GM19023 (cell line): ENCODE results near the gene METTL17.
A peak's percentile ranks its signal among the peaks of the same experiment; 100 is the strongest.
"Not testable (repeated sequence)": the region's sequence is repeated elsewhere in the genome, so short reads cannot be mapped to it uniquely, and the experiment has no call there.

Experiments used
- ATAC-seq: cut with Tn5 transposase; IDR thresholded peaks from one replicate; pipeline ENCODE4 v1.9.1; 2021; ENCODE audit warnings: mild to moderate bottlenecking, moderate library complexity; ENCODE audit not compliant: unreplicated experiment

Gene METTL17

GRCh38 chr14:20989471-20989786, 351 bp upstream of the METTL17 start:
- ATAC-seq: no peak

DNA sequence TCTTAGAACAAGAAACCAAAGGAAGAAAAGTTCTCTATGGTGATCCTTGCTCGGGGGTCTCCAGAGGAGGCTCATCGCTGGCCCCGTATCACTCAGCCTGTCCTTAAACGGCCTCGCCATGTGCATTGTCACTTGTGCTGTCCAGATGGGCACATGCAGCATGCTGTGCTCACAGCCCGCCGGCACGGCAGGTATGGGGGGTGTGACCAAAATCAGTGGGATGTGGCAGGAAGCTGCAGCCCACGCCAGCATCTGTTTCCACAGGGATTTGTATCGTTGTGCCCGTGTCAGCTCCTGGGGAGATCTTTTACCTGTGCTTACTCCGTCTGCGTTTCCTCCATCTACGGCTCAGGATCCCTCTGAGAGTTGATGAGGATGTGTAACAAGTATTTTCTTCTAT, 6.7 kb downstream of the METTL17 start:
- ATAC-seq: no peak

DNA sequence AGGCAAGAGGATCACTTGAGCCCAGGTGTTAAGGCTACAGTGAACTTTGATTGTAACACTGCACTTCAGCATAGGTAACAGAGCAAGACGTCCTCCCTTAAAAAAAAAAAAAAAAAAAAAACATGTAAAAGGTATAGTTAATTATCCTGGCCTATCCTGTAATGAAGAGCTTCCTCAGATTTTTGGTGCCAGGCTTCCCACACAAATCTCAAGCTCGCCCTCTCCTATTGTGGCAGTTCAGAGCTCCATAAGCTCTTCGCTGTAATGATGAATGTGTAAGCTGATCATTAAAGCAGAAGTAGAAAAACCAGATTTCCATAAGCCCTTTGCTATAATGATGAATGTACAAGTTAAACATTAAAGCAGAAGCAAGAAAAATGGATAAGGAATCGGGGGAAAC, 7.3 kb downstream of the METTL17 start:
- no peak for ATAC-seq

DNA sequence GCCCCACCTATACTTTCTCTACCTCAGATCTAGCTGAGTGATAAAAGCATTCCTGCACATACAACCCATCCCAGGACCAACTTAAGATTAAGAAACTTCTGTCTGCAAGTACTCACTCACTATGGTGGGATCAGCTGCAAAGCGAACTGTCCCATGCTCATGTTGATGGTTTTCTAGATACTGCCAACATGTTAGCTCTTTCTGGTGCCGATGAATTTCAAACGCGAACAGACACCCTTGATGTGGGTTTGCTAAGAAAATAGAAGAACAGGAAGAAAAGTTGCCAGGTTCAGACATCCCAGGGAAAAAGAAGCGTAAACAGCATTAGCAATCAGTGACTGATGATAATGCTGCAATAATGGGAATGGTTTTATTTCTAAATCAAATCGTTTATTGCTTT, 7.8 kb downstream of the METTL17 start:
- ATAC-seq: no peak

- no peak for ATAC-seq
Measured at GRCh38 chr14:20998139-20998538, 8.4 kb downstream of the METTL17 start.

- no peak for ATAC-seq
Measured at GRCh38 chr14:20998674-20999366, 9.0 kb downstream of the METTL17 start, which contains the start of gene SLC39A2. SLC39A2 (plus strand) TSS chr14:20999293; CDS start chr14:20999447, 154 bp downstream.

DNA sequence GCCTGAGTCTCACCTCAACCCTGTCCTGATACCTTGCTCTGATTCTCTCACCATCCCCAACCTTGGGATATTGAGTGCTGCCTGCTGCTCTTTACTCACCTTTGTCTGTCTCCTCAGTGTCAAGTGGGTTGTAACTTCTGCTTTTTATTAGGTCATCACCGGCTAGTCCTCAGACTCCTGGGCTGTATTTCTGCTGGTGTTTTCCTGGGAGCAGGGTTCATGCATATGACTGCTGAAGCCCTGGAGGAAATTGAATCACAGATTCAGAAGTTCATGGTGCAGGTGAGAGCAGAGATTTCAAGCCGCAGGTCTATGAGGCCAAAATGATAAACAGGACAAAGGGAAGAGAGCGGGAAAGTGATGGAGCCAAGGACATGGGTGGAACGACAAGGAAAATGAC, 9.8 kb downstream of the METTL17 start:
- ATAC-seq: no peak

DNA sequence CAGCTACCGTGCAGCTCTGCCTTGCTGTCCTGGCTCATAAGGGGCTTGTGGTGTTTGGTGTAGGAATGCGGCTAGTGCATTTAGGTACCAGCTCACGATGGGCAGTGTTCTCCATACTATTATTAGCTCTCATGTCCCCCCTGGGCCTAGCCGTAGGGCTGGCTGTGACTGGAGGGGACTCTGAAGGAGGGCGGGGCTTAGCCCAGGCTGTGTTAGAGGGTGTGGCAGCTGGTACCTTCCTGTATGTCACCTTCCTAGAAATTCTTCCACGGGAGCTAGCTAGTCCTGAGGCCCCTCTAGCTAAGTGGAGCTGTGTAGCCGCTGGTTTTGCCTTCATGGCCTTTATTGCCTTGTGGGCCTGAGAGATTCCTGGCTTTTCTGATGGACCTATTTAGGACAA, 11.4 kb downstream of the METTL17 start:
- ATAC-seq: no peak

GRCh38 chr14:21003788-21004346, 14.1 kb downstream of the METTL17 start:
- no peak for ATAC-seq

DNA sequence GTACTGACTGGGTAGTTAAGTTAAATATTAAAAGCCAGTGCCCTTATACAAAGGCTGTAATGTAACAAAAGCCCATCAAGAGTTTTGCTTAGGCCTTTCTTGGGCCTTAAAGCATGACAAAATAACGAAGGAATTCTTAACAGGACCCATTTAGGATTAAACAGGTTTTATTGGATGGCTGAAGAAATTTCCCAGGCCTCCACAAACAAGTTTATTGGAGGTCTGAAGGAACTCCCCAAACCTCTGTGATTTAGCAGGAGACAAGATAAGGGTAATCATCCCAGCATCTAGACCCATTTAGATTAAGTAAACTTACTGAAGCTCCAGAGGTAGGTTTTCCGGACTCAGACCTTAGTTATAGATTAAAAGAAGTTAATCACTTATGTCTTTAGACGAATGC, 19.9 kb downstream of the METTL17 start:
- not testable (repeated sequence) for ATAC-seq

DNA sequence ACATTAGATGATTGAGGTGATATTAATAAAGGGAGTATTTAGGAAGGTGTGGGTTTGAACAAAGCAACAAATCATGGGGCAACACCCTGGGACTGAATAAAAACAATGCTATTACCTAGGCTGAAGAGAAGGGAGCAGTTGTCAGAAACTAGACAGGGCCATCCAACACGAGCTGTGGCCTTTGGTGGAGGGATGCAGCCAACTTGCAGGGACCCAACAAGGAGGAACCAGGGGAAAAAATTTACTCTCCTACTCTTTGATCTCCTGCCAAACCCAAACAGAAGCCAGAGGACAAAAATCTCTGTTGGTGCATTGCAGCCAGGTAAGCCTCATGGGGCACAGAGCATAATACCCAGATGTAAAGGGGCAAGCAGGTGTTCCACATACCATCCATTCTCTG, 21.4 kb downstream of the METTL17 start:
- ATAC-seq: no peak

DNA sequence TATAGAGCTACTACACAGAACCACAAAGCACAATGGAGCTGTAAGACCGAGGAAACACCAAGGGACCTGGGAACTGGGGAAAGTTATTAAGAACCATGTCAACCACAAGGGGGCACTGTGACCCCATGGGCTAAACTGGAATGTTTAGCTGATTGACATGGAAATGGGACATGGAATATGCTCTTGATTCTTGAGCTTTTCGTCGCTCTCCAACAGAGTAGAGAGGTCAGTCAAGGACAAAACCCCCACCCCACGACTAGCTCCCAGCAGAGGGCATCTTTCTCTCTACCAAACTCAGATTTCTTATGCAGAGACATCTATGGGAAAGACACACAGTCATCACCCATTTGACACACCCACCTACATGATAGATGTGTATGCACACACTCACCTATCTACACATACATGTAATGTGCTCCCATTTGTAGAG, 25.0 kb downstream of the METTL17 start:
- ATAC-seq: peak; percentile 66

DNA sequence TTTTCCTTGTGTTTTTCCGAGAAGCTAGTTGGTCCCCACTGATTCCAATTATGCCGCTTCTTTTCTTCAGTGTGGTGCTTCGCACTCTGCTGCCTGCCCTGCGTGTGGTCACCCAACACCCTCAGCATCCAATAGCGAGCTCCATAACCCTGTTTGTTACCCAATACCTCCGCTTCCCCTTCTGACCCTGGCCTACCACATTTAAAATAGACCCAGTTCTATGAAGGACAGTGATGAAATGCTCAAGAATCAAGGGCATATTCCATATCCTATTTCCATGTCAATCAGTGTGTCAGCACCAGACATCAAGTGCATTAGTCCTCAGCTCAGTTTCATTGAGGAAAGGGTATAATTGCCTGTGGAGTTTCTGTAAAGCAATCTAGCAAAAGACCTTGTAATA, 25.5 kb downstream of the METTL17 start:
- no peak for ATAC-seq

- ATAC-seq: no peak
Measured at GRCh38 chr14:21016413-21017190, 26.8 kb downstream of the METTL17 start.

- no peak for ATAC-seq
Measured at GRCh38 chr14:21017528-21018245, 27.9 kb downstream of the METTL17 start.

DNA sequence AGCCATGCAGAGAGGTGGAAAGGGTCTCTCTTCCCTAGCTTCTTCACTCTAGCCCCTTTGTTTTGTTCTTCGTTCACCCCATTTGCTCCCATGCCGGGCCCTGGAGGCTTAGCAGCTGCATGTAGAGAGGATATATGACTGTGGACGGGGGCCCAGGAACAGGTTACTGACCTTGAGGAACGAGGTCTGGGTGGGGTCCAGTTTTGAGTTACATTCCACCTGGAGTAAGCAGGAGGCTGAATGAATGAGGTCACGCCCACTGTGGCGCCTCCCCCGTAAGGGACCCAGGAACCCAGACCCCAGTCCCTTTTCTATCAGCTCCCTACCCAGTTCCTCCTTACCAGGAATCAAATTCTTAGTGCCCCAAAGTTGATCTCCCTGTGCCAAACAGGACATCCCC, 28.5 kb downstream of the METTL17 start:
- no peak for ATAC-seq

- no peak for ATAC-seq
Measured at GRCh38 chr14:21018781-21019180, 29.0 kb downstream of the METTL17 start.

DNA sequence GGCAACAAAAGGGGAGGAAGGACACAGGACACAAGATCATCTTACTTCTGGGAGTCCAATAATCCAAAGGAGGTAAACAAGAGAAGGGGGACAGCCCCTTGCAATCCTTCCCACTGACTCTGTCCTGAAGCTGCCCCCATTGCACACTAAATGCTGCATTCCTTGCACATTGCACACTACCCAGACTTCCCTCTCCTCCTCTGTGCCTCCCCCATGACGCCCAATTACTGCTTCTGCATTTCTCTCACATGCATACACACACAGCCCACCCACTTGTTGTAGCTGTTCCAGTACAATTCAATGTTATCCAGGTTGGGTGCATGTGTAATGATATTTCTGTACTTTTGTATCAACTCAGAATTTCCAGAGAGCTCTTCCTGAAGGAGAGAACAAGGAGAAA, 29.6 kb downstream of the METTL17 start:
- ATAC-seq: no peak

DNA sequence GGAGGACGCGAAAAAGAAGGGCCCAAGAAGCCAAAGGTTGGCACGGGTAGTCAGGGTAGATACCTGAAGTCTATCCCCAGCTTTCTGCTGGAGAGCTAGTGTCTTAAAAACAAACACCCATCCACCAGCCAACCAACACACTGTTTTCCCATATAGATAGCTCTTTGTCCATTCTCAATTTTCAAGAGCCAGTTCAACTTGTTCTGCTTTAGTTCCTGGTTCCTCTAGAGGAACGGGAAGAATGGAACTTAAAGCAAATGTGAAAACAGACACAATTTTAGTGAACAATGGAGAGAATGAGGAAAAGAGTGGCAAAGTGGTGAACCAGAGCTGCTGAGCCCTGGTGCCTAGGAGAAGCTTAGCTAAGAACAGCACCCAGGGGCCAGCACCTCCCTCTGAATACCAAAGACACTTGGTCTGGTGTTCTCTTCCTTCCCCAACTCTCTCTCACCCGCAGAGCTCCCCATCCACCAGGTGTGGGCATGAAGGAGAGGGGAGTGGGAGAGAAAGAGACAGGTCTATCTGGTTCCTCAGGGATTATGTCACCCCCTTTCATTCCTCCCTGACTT, 31.3 kb downstream of the METTL17 start:
- no peak for ATAC-seq

DNA sequence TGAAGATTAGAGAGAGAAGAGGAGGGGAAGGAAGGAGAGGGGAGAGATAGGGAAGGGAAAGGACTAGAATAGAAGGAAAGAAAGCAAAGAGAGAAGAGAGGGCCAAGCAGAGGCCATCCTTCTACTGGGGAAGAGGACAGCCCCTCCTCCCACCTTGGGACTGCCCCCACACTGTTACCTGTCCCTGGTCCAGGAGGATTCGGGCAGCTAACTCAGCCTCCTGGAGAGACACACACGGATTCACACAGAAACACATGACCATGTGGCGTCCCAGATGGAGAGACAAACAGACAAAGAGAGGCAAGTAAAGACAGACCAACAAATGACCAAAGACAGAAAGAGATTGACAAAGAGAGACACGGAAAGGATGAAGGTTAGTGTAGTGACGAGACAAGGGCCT, 32.9 kb downstream of the METTL17 start:
- no peak for ATAC-seq

GRCh38 chr14:21023174-21023573, 33.4 kb downstream of the METTL17 start:
- no peak for ATAC-seq
